Measurements from ENCODE around the gene ENOX2. TPM values are rescaled to one million over a fixed set of nuclear protein-coding genes. Genes with fewer than 3 reads are reported as not detected.
"Not testable (repeated sequence)": the region's sequence is repeated elsewhere in the genome, so short reads cannot be mapped to it uniquely, and the experiment has no call there.

The ENOX2 gene
- total RNA-seq, 5 donors from 2014 or later (not counting 1 experiment from before 2014, with no cell fraction given), result 10.4 to 17.1 (median 13.5) TPM

GRCh38 chrX:130714135-130714534 is 188.9 kb downstream of the ENOX2 start:
- Histone ChIP-seq H3K4me1 (ENCODE audit: control insufficient read depth in 1 of 2, extremely low read depth in 1 of 2, insufficient read depth in 2 of 2, low read length in 2 of 2) (no peaks in the 10 kb centered on the region), H3K9me3 (no peaks in the 10 kb centered on the region), H3K36me3 (ENCODE audit: control insufficient read depth in 2 of 2, extremely low read depth in 1 of 2, insufficient read depth in 1 of 2, low read length in 1 of 2) (no peaks in the 10 kb centered on the region), H3K27ac (ENCODE audit: low read length) (no peak overlapping the region), H3K4me3 (ENCODE audit: control insufficient read depth in 1 of 2, extremely low read depth in 1 of 2, low read length in 1 of 2) (no peak overlapping the region), H3K27me3 (replicated peaks in 1 of 2; ENCODE audit: control insufficient read depth in 2 of 2, extremely low read depth in 1 of 2, insufficient read depth in 2 of 2, low read length in 1 of 2) (no peaks in the 10 kb centered on the region)
- ATAC-seq (replicated peaks in 1 of 4) (no peak), DNase-seq (no peak)
- peaks cover 0 to 8% of the 10 kb centered on the region in 2 donors for H3K27me3 Mint-ChIP-seq
- H3K36me3 Mint-ChIP-seq, result peaks cover 16% of the 10 kb centered on the region
- H3K9me3 Mint-ChIP-seq, result no peaks in the 10 kb centered on the region
- H3K4me1 Mint-ChIP-seq, result no peaks in the 10 kb centered on the region
- 100% methylated on average over 1 of the region's 3 CpGs for WGBS (ENCODE audit: insufficient coverage)
- H3K27ac Mint-ChIP-seq, result no peak overlapping the region
- H3K4me3 Mint-ChIP-seq, result no peak overlapping the region
- ChIA-PET CTCF (no interaction called here), POLR2A (no interaction called here)

GRCh38 chrX:130709178-130709577 is 193.8 kb downstream of the ENOX2 start:
- H3K27ac Mint-ChIP-seq, result not testable (repeated sequence)
- no CpG with 5 or more reads among the region's 6 CpGs for WGBS (ENCODE audit: insufficient coverage)

GRCh38 chrX:130705591-130705990 is 197.4 kb downstream of the ENOX2 start:
- H3K9me3 ChIP-seq, result no peaks in the 10 kb centered on the region
- Mint-ChIP-seq H3K9me3 (no peaks in the 10 kb centered on the region), H3K4me1 (no peaks in the 10 kb centered on the region), H3K27me3 (peaks cover 0 to 4% of the 10 kb centered on the region in 2 donors), H3K4me3 (no peak overlapping the region), H3K27ac (no peak overlapping the region), H3K36me3 (peaks cover 17% of the 10 kb centered on the region)
- H3K4me3 ChIP-seq (ENCODE audit: control insufficient read depth in 1 of 2, extremely low read depth in 1 of 2, low read length in 1 of 2), result no peak overlapping the region
- ChIA-PET POLR2A (no interaction called here), CTCF (no interaction called here)
- DNase-seq (no peak), ATAC-seq (replicated peaks in 1 of 4) (no peak)
- H3K27me3 ChIP-seq (replicated peaks in 1 of 2; ENCODE audit: control insufficient read depth in 2 of 2, extremely low read depth in 1 of 2, insufficient read depth in 2 of 2, low read length in 1 of 2), result no peaks in the 10 kb centered on the region
- H3K4me1 ChIP-seq (ENCODE audit: control insufficient read depth in 1 of 2, extremely low read depth in 1 of 2, insufficient read depth in 2 of 2, low read length in 2 of 2), result no peaks in the 10 kb centered on the region
- WGBS (ENCODE audit: insufficient coverage), result no CpG with 5 or more reads among the region's 3 CpGs
- no peak overlapping the region for H3K27ac ChIP-seq (ENCODE audit: low read length)
- no peaks in the 10 kb centered on the region for H3K36me3 ChIP-seq (ENCODE audit: control insufficient read depth in 2 of 2, extremely low read depth in 1 of 2, insufficient read depth in 1 of 2, low read length in 1 of 2)

More at GRCh38 chrX:130709178-130709577, 193.8 kb downstream of the ENOX2 start:
- H3K27me3 Mint-ChIP-seq; H3K4me3 Mint-ChIP-seq; H3K4me3 ChIP-seq (ENCODE audit: control insufficient read depth in 1 of 2, extremely low read depth in 1 of 2, low read length in 1 of 2); H3K27ac ChIP-seq (ENCODE audit: low read length); H3K36me3 ChIP-seq (ENCODE audit: control insufficient read depth in 2 of 2, extremely low read depth in 1 of 2, insufficient read depth in 1 of 2, low read length in 1 of 2); POLR2A ChIA-PET; H3K9me3 ChIP-seq; DNase-seq; H3K4me1 ChIP-seq (ENCODE audit: control insufficient read depth in 1 of 2, extremely low read depth in 1 of 2, insufficient read depth in 2 of 2, low read length in 2 of 2); ATAC-seq (replicated peaks in 1 of 4); H3K27me3 ChIP-seq (replicated peaks in 1 of 2; ENCODE audit: control insufficient read depth in 2 of 2, extremely low read depth in 1 of 2, insufficient read depth in 2 of 2, low read length in 1 of 2); H3K9me3 Mint-ChIP-seq; H3K4me1 Mint-ChIP-seq; CTCF ChIA-PET: not testable (repeated sequence)
- H3K36me3 Mint-ChIP-seq, result peaks cover 16% of the 10 kb centered on the region

- peaks cover 0 to 4% of the 10 kb centered on the region in 2 donors for H3K27me3 Mint-ChIP-seq
- H3K9me3 ChIP-seq, result no peaks in the 10 kb centered on the region
- WGBS (ENCODE audit: insufficient coverage), result no CpG with 5 or more reads among the region's 4 CpGs
- ATAC-seq (replicated peaks in 1 of 4) (no peak), DNase-seq (no peak)
- H3K4me1 Mint-ChIP-seq, result no peaks in the 10 kb centered on the region
- H3K4me3 Mint-ChIP-seq, result no peak overlapping the region
- H3K27ac Mint-ChIP-seq, result no peak overlapping the region
- H3K4me3 ChIP-seq (ENCODE audit: control insufficient read depth in 1 of 2, extremely low read depth in 1 of 2, low read length in 1 of 2), result no peak overlapping the region
- ChIA-PET POLR2A (interaction anchor here in 1 of 2 donors (0.6 kb wide), 1 partner anchor 404 kb away, joined by 3 read pairs; no protein-coding TSS in a partner anchor), CTCF (no interaction called here)
- peaks cover 21% of the 10 kb centered on the region for H3K36me3 Mint-ChIP-seq
- no peaks in the 10 kb centered on the region for H3K27me3 ChIP-seq (replicated peaks in 1 of 2; ENCODE audit: control insufficient read depth in 2 of 2, extremely low read depth in 1 of 2, insufficient read depth in 2 of 2, low read length in 1 of 2)
- H3K36me3 ChIP-seq (ENCODE audit: control insufficient read depth in 2 of 2, extremely low read depth in 1 of 2, insufficient read depth in 1 of 2, low read length in 1 of 2), result no peaks in the 10 kb centered on the region
- H3K4me1 ChIP-seq (ENCODE audit: control insufficient read depth in 1 of 2, extremely low read depth in 1 of 2, insufficient read depth in 2 of 2, low read length in 2 of 2), result no peaks in the 10 kb centered on the region
- no peaks in the 10 kb centered on the region for H3K9me3 Mint-ChIP-seq
- no peak overlapping the region for H3K27ac ChIP-seq (ENCODE audit: low read length)
Measured at GRCh38 chrX:130704053-130705038, 198.7 kb downstream of the ENOX2 start.

- no peaks in the 10 kb centered on the region for H3K4me1 Mint-ChIP-seq
- H3K4me3 ChIP-seq (ENCODE audit: control insufficient read depth in 1 of 2, extremely low read depth in 1 of 2, low read length in 1 of 2), result no peak overlapping the region
- no peaks in the 10 kb centered on the region for H3K36me3 ChIP-seq (ENCODE audit: control insufficient read depth in 2 of 2, extremely low read depth in 1 of 2, insufficient read depth in 1 of 2, low read length in 1 of 2)
- no CpG with 5 or more reads among the region's 6 CpGs for WGBS (ENCODE audit: insufficient coverage)
- no peak overlapping the region for H3K27ac Mint-ChIP-seq
- H3K36me3 Mint-ChIP-seq, result peaks cover 23% of the 10 kb centered on the region
- H3K27me3 ChIP-seq (replicated peaks in 1 of 2; ENCODE audit: control insufficient read depth in 2 of 2, extremely low read depth in 1 of 2, insufficient read depth in 2 of 2, low read length in 1 of 2), result no peaks in the 10 kb centered on the region
- ChIA-PET POLR2A (no interaction called here), CTCF (no interaction called here)
- no peaks in the 10 kb centered on the region for H3K9me3 ChIP-seq
- H3K9me3 Mint-ChIP-seq, result no peaks in the 10 kb centered on the region
- H3K27me3 Mint-ChIP-seq, result peaks cover 0 to 4% of the 10 kb centered on the region in 2 donors
- no peaks in the 10 kb centered on the region for H3K4me1 ChIP-seq (ENCODE audit: control insufficient read depth in 1 of 2, extremely low read depth in 1 of 2, insufficient read depth in 2 of 2, low read length in 2 of 2)
- no peak for DNase-seq
- no peak overlapping the region for H3K27ac ChIP-seq (ENCODE audit: low read length)
- no peak for ATAC-seq (replicated peaks in 1 of 4)
- no peak overlapping the region for H3K4me3 Mint-ChIP-seq
Measured at GRCh38 chrX:130702867-130703707, 199.9 kb downstream of the ENOX2 start.

GRCh38 chrX:130700629-130701028 is 202.4 kb downstream of the ENOX2 start:
- Mint-ChIP-seq H3K27ac (no peak overlapping the region), H3K4me1 (no peaks in the 10 kb centered on the region), H3K27me3 (peaks cover 0 to 3% of the 10 kb centered on the region in 2 donors), H3K36me3 (peaks cover 21% of the 10 kb centered on the region), H3K9me3 (no peaks in the 10 kb centered on the region), H3K4me3 (no peak overlapping the region)
- H3K4me1 ChIP-seq (ENCODE audit: control insufficient read depth in 1 of 2, extremely low read depth in 1 of 2, insufficient read depth in 2 of 2, low read length in 2 of 2), result no peaks in the 10 kb centered on the region
- no peaks in the 10 kb centered on the region for H3K36me3 ChIP-seq (ENCODE audit: control insufficient read depth in 2 of 2, extremely low read depth in 1 of 2, insufficient read depth in 1 of 2, low read length in 1 of 2)
- no peak for ATAC-seq (replicated peaks in 1 of 4)
- ChIA-PET POLR2A (interaction anchor here in 1 of 2 donors (0.5 kb wide), 1 partner anchor 520 kb away, joined by 8 read pairs; no protein-coding TSS in a partner anchor), CTCF (no interaction called here)
- H3K27ac ChIP-seq (ENCODE audit: low read length), result no peak overlapping the region
- no peaks in the 10 kb centered on the region for H3K9me3 ChIP-seq
- no peaks in the 10 kb centered on the region for H3K27me3 ChIP-seq (replicated peaks in 1 of 2; ENCODE audit: control insufficient read depth in 2 of 2, extremely low read depth in 1 of 2, insufficient read depth in 2 of 2, low read length in 1 of 2)
- no peak for DNase-seq
- H3K4me3 ChIP-seq (ENCODE audit: control insufficient read depth in 1 of 2, extremely low read depth in 1 of 2, low read length in 1 of 2), result no peak overlapping the region

Measured in T-cell (primary cell).